D721Med (cell line): ENCODE data around the gene FBXW4.

Experiments used
- DNase-seq: peaks from one replicate; pipeline ENCODE4 v3.0.0; 2011; ENCODE audit warnings: low spot score; ENCODE audit not compliant: insufficient read length
- FAIRE-seq: peaks from 2 replicates; lab custom pipeline; 2011; peaks lifted over from hg19 to GRCh38; lab: Jason Lieb, UNC
- CTCF ChIP-seq: IDR thresholded peaks from 2 replicates; pipeline ENCODE4 v1.5.1; 2012; ENCODE audit warnings: mild to moderate bottlenecking, control low read depth; ENCODE audit not compliant: insufficient read depth; ENCODE audit errors: missing control alignments

Gene FBXW4

DNA sequence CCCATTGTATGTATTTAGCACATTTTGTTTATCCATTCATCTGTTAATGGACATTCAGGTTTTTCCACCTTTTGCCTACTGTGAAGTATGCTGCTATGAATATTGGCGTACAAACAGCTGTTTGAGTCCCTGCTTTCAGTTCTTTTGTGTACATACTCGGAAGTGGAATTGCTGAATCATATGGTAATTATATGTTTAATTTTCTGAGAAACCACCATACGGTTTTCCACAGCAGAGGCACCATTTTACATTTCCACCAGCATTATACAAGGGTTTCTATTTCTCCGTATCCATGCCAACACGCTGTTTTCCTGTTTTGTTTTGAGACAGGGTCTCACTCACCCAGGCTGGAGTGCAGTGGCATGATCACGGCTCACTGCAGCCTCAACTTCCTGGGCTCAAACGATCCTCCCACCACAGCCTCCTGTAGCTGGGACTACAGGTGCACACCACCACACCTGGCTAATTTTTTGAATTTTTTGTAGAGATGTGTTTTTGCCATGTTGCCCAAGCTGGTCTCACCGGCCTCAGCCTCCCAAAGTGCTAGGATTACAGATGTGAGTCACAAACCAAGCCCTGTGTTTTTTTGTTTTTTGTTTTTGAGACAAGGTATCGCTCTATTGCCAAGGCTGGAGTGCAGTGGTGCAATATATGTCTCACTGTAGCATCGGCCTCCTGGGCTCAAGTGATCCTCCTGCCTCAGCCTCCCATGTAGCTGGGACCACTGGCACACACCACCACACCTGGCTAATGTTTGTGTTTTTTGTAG lies 22.1 kb upstream of the FBXW4 start:
- TF ChIP-seq CTCF = no peak
- DNase-seq (no peak), FAIRE-seq (no peak)

DNA sequence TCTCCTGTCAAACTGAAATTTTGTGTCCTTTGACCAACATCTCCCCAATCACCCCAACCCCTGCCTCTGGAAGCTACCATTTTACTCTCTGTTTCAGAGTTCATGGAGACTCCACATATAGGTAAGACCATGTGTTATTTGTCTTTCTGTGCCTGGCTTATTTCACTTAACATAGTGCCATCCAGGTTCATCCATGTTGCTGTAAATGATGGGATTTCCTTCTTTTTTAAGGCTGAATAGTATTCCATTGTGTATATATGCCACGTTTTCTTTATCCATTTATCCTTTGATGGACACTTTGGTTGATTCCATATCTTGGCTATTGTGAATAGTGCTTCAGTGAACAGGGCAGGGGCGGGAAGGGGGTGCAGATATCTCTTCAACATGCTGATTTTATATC lies 18.0 kb upstream of the FBXW4 start:
- no peak for FAIRE-seq
- no peak for DNase-seq
- TF ChIP-seq CTCF = no peak

GRCh38 chr10:101710793-101711192 lies 15.8 kb upstream of the FBXW4 start:
- DNase-seq (no peak), FAIRE-seq (no peak)
- TF ChIP-seq CTCF = no peak

DNA sequence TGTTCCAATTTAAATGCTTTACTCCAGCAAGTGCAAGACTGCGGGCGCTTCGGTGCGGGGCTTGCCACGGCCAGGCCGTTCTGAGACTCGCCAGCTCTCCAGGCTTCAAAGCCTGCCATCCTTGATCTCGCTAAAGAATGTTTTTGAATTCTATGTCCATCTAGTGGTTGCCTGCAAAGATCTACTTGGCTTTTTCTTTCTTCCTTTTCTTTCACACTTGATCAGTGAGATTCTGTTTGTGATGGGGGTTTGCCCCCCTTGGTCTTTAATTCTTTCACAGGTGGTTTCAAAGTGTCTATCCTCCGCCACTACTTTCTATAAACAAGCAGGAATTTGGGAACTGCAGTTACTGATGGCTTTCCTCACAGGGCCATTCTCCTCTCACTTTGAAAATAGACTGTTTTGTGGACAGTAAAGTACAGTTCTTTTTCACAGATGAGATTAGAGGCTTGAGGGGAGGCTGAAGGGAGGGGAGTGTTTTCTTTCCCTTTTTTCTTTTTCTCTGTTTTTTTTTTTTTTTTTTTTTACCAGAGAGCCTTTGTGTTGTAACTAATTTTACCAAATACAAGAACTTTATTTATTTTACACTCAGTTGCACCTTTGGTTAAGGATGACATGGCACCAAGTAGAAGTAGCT lies 15.2 kb upstream of the FBXW4 start:
- no peak for TF ChIP-seq CTCF
- DNase-seq (no peak), FAIRE-seq (no peak)

- no peak for TF ChIP-seq CTCF
- FAIRE-seq = no peak
- no peak for DNase-seq
These were observed 14.5 kb upstream of the FBXW4 start for GRCh38 chr10:101709359-101710058.

DNA sequence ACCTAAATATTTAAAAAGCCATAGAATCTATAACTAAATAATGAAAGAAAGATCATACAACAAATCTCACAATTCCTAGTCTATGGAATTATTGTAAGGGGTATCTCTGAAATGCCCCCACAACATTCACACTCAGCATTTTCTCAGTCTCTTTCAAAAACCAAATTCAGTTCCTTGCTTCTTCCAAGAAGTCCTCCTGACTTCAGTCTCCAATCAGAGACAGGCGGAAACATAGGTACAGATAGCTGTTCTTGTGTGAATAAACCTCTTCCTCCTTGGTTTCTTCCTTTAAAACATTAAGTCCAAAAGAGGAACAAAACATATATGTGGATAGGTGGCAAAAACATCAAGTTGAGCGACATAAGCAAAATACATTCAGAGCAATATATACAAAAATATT lies 13.9 kb upstream of the FBXW4 start:
- no peak for DNase-seq

More for the DNA sequence above, 13.9 kb upstream of the FBXW4 start:
- no peak for FAIRE-seq
- TF ChIP-seq CTCF = no peak
